GM21619 (cell line): ENCODE measurements around the gene DNAH6.

Source experiments
- ATAC-seq: cut with Tn5 transposase; IDR thresholded peaks from one replicate; pipeline ENCODE4 v1.9.1; 2021; ENCODE audit not compliant: unreplicated experiment

The DNAH6 gene

DNA sequence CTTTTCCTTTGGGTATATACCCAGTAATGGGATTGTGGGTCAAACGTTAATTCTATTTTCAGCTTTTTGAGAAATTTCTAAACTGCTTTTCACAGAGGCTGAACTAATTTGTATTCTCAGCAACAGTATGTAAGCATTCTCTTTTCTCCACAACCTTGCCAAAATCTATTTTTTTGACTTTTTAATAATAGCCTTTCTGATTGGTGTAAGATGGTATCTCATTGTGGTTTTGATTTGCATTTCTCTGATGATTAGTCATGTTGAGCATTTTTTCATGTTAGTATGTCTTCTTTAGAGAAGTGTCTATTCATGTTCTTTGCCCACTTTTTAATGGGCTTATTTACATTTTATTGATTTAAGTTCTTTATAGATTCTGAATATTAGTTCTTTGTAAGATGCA, 219.1 kb downstream of the DNAH6 start:
- no peak for ATAC-seq

DNA sequence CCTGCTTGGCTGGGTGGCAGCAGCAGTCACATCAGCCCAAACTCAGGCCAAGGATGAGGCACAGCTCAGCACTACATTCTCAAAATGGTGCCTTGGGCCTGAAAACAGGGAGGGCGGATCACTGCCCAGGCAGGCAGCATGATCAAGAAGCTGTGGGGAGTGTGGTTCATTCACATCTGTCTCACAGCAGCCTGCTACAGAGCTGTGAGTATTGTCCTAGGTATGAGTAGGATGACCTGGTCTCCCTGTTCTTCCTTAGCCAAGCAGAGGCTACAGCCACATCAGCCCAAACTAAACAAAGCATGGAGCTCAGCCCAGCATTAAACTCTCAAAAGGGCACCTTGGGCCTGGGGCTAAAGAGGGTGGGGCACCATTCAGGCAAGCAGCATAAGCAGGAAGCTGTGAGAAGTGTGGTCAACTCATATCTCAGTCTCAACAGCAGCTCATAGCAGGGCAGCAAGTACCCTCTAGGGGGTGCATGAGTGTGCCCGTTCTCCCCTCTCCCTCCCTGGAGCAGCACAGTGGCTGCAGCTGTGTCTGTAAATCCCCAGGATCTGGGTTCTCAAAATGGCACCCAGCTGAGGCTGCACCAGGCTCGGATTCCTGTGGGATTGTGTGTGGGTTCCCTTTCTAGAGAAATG, 225.0 kb downstream of the DNAH6 start:
- ATAC-seq = peak; percentile 93

DNA sequence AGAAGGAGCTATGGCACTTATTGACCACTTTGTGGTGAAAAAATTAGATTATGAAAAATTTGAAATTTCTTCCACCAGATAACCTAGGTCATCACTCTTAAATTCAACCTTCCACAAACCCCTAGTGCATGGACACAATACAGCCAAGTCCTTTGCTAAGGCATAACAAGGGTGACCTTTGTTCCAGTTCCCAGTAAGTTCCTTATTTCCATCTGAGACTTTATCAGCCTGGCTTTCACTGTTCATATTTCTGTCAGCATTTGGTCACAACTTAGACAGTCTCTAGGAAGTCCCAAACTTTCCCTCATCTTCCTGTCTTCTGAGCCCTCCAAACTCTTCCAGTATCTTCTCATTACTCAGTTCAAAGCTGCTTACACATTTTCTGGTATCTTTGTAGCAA, 232.0 kb downstream of the DNAH6 start:
- no peak for ATAC-seq

DNA sequence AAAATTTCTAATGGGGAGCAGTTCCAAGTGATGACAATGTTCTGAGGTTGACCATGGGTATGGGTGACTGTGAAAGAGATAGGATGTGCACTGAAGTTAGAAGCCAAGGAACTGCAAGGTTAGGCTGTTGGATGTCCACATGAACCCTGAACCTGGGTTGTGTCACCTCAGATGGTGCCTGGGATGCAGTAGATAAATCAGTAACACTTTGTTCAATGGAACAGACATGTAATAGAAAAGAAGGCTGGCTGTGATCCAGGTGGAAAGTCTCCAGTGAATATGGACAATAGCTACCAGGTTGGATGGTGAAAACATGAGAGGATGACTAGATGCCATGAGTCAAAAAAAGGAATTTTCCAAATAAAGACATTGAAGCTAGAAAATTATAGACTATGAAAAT, 233.1 kb downstream of the DNAH6 start:
- no peak for ATAC-seq

DNA sequence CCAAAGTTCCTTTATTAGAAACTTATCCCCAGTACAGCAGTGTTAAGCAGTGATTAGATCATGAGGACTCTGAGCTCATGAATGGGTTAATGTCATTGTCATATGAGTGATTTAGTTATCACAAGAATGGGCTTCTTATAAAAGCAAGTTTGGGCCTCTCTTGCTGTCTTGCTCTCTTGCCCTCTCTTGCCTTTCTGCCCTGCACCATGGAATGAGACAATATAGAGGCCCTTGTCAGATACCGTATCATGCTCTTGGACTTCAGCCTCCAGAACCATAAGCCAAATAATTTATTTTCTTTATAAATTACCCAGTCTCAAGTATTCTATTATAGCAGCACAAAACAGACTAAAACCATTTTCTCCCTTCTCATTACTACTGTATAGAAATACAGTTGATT, 238.8 kb downstream of the DNAH6 start:
- no peak for ATAC-seq

DNA sequence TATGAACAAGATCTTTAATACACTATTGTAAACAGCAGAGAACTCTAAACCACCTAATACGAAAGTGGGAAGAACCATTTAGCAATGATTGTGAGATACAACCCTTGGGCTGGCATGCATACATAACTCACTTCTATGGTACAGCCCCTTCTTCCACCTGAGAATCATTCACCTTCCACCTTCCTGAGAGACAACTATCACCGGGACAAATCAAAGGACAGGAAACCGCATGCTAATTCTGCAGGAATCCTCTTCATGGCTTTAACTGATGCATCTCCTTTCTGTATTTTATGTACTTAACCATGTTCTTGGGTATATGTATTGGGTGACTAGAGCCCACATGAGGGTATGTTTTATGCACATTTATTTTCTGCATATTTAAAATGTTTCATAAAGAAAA, 241.3 kb downstream of the DNAH6 start:
- ATAC-seq = no peak

DNA sequence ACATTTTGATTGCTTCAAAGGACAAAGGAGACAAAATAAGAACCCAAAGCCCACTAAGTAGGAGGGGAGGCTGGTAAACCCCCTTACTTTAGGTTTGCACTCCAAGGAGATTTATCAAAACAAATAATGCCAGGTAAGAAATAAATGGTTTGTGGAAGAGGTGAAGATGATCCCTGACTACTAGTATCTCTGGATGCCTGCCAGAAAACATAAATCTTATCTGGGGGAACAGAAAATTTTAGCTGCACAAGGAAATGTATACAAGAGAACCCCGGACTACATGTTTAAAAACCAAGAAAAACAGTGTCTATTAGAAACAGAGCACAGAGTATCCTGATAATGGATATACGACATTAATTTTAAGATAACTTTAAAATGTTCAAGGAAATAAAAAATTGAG, 250.5 kb downstream of the DNAH6 start:
- no peak for ATAC-seq

DNA sequence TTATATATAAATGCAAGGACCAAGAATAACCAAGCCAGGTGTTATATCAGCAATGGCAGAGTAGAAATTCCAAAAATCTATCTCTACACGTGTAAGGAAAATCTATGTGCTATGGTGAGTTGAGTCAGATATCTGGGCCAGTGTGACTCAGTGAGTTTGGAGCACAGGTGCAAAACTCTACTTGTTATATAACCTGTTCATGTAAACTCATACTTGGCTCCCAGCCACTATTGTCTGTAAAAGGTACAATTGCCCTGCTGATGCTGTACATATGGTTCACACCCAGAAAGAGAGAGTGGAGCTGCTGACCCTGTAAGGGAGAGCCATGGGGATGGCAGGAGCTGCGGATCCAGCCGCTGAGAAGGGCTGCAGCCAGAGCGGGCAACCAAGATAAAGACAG, 252.5 kb downstream of the DNAH6 start:
- ATAC-seq = no peak

DNA sequence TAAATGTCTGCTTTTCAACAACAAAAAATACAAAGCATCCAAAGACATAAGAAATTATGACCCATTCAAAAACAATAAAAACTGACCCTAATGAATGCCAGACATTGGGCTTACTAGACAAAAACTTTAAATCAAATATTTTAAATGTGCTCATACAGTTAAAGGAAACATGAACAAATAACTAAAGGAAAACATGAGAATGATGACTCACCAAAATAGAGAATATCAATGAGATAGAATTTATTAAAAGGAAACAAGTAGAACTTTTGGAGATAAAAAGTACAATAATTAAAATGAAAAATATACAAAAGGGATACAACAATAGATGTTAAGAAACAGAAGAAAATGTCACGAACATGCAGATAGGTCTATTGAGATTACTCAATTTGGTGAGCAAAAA, 254.0 kb downstream of the DNAH6 start:
- ATAC-seq = no peak

DNA sequence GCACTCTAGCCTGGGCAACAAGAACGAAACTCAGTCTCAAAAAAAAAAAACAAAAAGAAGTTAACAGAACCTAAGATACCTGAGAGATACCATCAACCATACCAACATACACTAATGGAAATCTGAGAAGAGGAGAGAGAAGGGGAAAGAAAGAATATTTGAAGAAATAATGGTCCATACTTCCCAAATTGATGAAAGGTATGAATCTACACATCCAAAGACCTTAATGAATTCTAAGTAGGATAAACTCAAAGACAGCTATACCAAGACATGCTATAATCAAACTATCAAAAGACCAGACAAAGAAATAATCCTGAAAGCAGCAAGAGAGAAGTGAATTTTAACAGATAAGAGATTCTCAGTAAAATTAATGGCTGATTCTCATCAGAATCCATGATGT, 255.0 kb downstream of the DNAH6 start:
- ATAC-seq = no peak

DNA sequence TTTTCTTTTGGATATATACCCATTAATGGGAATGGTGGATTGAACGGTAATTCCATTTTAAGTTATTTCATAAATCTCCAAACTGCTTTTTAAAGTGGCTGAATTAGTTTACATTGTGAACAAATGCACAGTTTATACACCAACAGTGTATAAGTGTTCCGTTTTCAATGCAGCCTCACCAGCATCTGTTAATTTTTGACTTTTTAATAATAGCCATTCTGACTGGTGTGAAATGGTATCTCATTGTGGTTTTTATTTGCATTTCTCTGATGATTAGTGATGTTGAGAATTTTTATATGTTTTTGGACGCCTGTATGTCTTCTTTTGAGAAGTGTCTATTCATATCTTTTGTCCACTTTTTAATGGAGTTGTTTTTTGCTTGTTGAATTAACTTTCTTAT, 257.3 kb downstream of the DNAH6 start:
- peak; percentile 64 for ATAC-seq

DNA sequence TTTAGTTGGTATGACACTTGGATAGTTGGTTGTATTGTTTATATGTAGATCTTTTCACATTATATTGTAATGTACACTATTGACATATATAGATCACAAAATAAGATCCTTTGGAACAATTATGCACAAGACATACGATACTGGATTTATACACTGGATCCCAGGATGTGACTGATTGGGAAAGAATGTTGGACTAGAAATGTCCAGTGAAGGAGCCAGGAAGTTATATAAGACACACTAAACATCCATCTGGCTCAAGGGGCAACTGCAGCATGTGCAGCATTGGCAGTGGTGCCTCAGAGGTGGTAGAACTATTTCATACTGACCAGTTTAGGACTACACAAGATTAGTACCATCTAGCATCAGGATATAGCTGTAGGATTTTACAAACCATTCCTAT, 259.7 kb downstream of the DNAH6 start:
- ATAC-seq = no peak

DNA sequence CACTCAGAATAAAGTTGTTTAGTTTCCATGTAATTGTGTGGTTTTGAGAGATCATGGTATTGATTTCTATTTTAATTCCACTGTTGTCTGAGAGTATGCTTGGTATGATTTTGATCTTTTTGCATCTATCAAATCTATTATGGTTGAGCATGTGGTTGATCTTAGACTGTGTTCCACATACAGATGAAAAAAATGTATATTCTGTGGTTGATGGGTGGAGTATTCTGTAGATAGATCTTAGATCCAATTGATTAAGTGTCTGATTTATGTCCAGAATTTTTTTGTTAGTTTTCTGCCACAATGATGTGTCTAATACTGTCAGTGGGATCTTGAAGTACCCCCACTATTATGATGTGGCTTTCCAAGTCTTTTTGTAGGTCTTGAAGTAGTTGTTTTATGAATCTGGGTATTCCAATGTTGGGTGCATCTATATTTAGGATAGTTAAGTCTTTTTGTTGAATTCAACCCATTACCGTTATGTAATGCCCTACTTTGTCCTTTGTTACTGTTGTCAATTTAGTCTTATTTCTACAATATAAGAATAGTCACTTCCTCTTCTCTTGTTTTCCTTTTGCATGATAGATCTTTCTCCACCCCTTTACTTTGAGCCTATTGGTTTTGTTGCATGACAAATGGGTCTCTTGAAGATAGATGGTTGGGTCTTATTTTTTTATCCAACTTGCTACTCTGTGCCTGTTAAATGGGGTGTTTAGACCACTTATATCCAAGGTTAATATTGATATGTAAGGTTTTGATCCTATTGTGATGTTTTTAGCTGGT, 262.8 kb downstream of the DNAH6 start:
- no peak for ATAC-seq

DNA sequence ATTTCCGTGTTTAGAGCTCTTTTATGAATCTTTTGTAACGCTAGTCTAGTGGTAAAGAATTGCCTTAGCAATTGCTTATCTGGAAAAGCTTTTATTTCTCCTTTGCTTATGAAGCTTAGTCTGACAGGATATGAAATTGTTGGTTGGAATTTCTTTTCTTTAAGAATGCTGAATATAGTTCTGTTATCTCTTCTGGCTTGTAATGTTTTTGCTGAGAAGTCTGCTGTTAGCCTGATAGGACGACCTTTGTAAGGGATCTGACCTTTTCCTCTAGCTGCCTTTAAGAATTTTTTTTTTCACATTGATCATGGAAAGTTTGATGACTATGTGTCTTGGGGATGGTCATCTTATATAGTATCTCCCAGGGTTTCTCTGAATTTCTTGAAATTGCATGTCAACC, 263.5 kb downstream of the DNAH6 start:
- ATAC-seq = no peak

DNA sequence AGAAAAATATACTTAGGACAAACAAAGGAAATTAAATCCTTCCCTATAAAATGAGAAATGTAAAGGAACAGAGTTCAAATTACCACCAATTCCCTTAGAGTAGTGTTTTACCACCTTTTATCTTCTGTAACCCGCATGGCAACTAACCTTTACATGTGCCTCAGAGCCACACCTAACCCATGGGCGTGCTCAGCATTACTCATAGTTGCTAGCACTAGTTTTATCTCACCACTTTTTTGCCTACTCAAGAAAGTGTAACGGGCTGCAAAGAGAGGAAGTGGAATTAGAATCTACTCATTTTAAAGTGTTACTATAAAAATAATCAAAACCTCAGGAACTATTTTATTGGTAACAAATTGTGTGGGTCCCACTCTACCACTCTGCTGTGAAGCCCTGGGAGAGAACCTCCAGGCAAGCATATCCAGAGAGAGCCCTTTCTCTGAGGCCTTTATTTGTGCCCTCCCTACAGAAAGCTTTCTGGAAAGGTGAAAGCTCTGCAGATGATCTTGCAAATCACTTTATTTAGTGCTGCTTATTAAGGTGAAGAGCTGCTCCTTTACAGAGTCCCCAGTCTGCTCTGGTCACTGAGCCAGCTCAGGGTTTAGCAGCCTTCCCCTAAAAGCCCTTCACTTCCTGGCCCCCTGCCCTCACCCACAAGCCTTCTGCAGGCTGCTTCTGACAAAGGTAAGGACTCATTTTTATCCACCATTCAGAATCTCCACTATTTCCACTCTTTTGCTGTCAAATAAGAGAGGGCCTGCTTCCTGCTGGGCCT, 265.8 kb downstream of the DNAH6 start:
- peak; percentile 70 for ATAC-seq

DNA sequence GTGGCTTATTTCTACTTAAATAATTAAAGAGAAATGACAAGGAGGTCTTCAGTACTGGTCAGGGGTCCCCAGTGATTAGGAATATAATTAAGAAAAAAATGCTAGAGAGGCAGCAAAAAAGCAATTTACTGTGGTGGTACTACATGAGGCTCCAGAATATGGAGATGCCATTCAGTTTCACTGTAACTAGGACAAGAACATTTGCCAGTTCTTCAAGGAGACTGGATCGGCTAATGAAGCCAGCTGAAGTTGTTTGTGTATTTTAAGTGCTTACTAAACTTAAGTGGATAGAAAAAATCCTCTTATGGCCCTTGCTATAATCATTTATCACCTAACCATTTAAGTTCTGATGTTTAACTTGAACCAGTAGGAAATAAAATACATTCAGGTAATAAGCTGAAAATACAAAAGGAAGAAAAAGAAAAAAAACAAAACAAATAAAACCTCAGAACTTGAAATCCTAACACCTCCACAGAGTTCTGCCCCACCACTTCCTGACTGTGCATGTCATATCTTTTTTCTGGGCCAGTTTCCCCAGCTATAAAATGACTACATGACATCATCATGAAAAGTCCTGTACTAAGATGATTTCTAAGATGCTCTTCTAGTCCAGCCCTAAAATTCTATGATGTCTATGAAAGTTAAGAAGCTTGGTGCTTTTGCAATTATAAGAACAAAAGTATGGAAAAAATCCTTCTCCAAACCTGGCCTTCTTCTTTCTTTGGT, 266.6 kb downstream of the DNAH6 start:
- no peak for ATAC-seq

DNA sequence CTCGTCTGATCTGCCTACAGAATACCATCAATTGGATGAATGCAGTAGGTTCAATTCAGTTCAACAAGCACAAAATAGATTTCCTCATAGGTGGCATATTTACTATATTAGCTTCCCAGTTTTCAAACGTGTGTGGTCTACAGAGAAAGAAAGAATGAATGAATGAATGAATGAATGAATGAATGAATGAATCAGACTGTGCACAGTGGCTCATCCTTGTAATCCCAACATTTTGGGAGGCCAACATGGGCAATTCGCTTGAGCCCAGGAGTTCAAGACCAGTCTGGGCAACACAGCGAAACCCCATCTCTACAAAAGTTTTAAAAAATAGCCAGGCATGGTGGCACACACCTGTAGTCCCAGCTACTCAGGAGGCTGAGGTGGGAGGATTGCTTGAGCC, 269.7 kb downstream of the DNAH6 start:
- no peak for ATAC-seq

DNA sequence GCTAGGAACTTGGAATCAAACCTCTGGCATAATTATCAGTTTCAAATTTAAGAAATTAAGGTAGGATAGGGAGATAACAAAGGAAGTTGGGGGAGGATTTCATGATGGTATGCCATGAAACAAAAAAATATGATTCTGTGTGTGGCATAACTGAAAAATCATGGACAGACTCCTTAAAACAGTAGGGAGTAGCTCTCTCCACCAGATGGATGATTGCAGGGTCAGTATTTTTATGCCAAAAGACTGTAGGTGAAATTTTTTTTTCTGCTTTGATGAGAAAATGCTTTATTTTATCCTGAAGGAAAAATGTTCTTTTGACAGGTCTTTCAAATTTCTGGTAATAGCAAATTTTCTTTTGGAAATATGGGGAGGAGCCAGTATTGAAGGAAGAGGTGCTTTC, 270.3 kb downstream of the DNAH6 start:
- ATAC-seq = no peak

DNA sequence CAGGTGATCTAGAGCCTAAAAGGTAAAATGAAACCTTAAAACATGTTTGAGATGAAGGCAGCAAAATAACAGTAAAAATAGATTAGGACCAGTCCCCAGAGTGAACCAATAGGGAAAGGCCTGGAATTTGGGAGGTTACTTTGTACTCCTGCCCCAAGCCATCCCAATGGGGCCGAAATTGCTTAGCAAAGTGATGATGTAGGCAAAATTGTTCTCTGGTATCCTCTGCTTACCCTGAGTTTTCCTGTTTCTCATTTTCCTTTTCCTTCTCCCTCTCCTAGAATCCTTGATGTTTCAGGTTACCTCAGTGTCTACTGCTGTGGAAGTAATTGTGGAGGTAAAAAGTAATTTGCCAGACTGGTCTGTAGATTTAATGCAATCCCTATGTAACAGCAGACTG, 271.7 kb downstream of the DNAH6 start:
- no peak for ATAC-seq

DNA sequence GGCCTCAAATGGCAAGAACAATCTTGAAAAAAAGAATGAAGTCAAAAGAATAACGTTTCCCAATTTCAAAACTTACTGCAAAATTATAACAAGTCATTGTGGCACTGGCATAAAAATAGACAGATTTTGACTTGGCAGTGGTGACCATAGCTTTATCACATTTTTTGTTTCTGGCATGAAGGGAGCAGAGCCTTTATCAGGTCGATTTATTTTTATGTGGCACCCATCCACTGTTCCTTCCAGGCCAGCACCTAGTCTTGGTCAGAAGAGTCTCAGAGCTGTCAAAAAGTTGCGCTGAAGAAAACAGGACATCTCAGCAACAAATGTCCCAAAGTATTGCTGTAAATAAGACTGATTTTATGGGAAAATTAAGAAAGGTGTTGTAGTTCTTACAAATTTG, 272.2 kb downstream of the DNAH6 start:
- no peak for ATAC-seq

DNA sequence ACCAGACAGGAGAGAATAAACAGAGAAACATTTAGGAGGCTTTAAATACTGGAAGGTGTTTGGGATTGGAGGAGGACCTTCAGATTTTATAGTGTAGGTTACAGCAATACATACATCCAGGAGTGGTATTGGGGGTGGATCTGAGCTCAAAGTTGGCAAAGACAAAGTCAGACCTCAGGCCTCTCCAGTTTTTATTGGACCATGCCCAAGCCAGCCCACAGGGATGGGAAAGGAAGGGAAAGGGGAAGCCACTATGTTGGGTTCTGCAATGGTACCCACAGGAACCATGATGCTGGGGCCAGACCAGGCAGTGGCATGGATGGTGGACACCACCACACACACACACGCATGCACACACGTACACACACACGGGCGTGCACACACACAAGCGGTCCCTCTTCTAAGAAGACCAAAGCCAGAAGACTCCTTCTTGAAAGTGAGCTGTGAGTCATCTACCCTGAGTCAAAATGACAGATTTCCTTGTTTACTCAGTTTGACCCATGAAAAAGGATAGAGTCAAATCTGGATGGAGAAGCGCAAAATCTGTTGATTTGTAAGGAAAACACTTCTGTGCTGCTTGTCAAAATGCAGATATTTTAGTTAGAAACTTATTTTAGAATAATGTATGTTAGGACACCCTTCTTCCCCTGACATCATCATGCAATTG, 276.7 kb downstream of the DNAH6 start:
- no peak for ATAC-seq
